Endothelial cell of umbilical vein (primary cell): Measurements from ENCODE around the gene CCDC150.
"Not testable (repeated sequence)": the region's sequence is repeated elsewhere in the genome, so short reads cannot be mapped to it uniquely, and the experiment has no call there.

Experiments used
- EZH2 ChIP-seq: IDR thresholded peaks from 2 replicates; pipeline ENCODE4 v1.6.1; 2012; ENCODE audit warnings: borderline replicate concordance, low read depth, mild to moderate bottlenecking, moderate library complexity, low read length, inconsistent platforms; ENCODE audit not compliant: severe bottlenecking
- MYC ChIP-seq: IDR thresholded peaks from one replicate; pipeline ENCODE4 v1.6.1; 2011; ENCODE audit warnings: mild to moderate bottlenecking, low read depth, low read length
- POLR2A ChIP-seq: IDR thresholded peaks from 2 replicates; pipeline ENCODE4 v1.6.1; 2012; ENCODE audit warnings: low read depth, mild to moderate bottlenecking, control low read depth, low read length
- POLR2AphosphoS5 ChIP-seq: IDR thresholded peaks from 2 replicates; pipeline ENCODE4 v1.6.1; 2012; ENCODE audit warnings: low read depth, mild to moderate bottlenecking, control low read depth, low read length, moderate library complexity; ENCODE audit not compliant: insufficient read depth
- TF ChIP-seq, protein P1 (sequence below), 2 donors: IDR thresholded peaks; 1 replicate in 1 of 2; 2 replicates in 1 of 2; pipeline ENCODE4 v1.5.1; 2011; ENCODE audit warnings: low read length in 2 of 2, mild to moderate bottlenecking in 2 of 2, moderate library complexity in 2 of 2, control low read depth in 1 of 2, inconsistent platforms in 1 of 2, low read depth in 1 of 2; ENCODE audit not compliant: insufficient read depth in 1 of 2; ENCODE audit errors: extremely low read depth in 1 of 2

DNA sequence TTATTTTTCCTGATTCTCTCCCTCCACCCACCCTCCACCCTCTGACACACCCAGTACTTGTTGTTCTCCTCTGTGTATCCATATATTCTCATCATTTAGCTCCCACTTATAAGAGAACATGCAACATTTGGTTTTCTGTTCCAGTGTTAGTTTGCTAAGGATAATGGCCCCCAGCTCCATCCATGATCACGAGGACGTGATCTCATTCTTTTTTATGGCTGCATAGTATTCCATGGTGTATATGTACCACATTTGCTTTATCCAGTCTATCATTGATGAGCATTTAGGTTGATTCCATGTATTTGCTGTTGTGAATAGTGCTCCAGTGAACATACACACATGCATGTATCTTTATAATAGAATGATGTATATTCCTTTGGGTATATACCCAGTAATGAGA is 47.2 kb downstream of the CCDC150 start:
- not testable (repeated sequence) for TF ChIP-seq POLR2A, MYC, EZH2, POLR2AphosphoS5
- TF ChIP-seq, protein P1, sequence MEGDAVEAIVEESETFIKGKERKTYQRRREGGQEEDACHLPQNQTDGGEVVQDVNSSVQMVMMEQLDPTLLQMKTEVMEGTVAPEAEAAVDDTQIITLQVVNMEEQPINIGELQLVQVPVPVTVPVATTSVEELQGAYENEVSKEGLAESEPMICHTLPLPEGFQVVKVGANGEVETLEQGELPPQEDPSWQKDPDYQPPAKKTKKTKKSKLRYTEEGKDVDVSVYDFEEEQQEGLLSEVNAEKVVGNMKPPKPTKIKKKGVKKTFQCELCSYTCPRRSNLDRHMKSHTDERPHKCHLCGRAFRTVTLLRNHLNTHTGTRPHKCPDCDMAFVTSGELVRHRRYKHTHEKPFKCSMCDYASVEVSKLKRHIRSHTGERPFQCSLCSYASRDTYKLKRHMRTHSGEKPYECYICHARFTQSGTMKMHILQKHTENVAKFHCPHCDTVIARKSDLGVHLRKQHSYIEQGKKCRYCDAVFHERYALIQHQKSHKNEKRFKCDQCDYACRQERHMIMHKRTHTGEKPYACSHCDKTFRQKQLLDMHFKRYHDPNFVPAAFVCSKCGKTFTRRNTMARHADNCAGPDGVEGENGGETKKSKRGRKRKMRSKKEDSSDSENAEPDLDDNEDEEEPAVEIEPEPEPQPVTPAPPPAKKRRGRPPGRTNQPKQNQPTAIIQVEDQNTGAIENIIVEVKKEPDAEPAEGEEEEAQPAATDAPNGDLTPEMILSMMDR (IDR thresholded peaks at IDR 0.05; ENCODE audit: extremely low read depth in 1 of 2, insufficient read depth in 1 of 2, low read depth in 1 of 2, low read length in 2 of 2): not testable (repeated sequence)
